HepG2 (cell line): ENCODE measurements around the gene MYO1E. TPM values are rescaled to one million over a fixed set of nuclear protein-coding genes. Genes with fewer than 3 reads are reported as not detected.
A peak's percentile ranks its signal among the peaks of the same experiment; 100 is the strongest.

Experiments used
- ATAC-seq: fragments of 200-7000 bp; cut with Tn5 transposase; 3 replicates; pipeline ENCODE4 v1.9.1; 2020; ENCODE audit warnings: mild to moderate bottlenecking, moderate library complexity
- BruUV-seq: library from RNA; stranded (reverse); fragments of 400-500 nt; replicated peaks from 2 replicates; lab custom pipeline; 2021; lab: Mats Ljungman, UMichigan
- CTCF ChIA-PET: fragments of 300-600 bp; formaldehyde crosslinking; extraction: SDS; loops from one replicate; lab custom pipeline; 2021; ENCODE audit warnings: low total read pairs, inconsistent platforms, low intra/inter-chr PET ratio; lab: Yijun Ruan, JAX
- POLR2A ChIA-PET: fragments of 350-600 bp; sonication (Branson Sonifier 250); formaldehyde crosslinking; loops from one replicate; lab custom pipeline; 2020; ENCODE audit warnings: antibody characterized with exemption, inconsistent platforms; lab: Yijun Ruan, JAX
- DNase-seq: peaks from one replicate; pipeline ENCODE4 v3.0.0-alpha.2; 2015; ENCODE audit warnings: low spot score
- FAIRE-seq: peaks from 3 replicates; lab custom pipeline; 2011; peaks lifted over from hg19 to GRCh38; lab: Jason Lieb, UNC
- H2AFZ ChIP-seq: one replicate; pipeline ENCODE4 v1.6.1; 2011; ENCODE audit warnings: low read length, inconsistent platforms
- H3K27ac ChIP-seq: fragments of 300-600 bp; 3 replicates; pipeline ENCODE4 v1.8.0; 2011; ENCODE audit warnings: mixed run types, mild to moderate bottlenecking, mixed read lengths, low read length, inconsistent platforms; ENCODE audit not compliant: insufficient read depth; ENCODE audit errors: extremely low read length
- H3K27me3 ChIP-seq, 2 experiments: fragments of 200-600 bp in 1 of 2; 2 replicates in 1 of 2; 3 replicates in 1 of 2; pipeline versions ENCODE4 v1.6.0 to v1.8.0; 2011; ENCODE audit warnings: low read length in 2 of 2, mild to moderate bottlenecking in 2 of 2, moderate library complexity in 2 of 2, inconsistent platforms in 1 of 2; ENCODE audit not compliant: insufficient read depth in 2 of 2, control insufficient read depth in 1 of 2
- H3K36me3 ChIP-seq, 2 experiments: fragments of 200-600 bp in 1 of 2; replicated peaks in 1 of 2; 2 replicates in 1 of 2; 3 replicates in 1 of 2; pipeline versions ENCODE4 v1.5.1 to v1.8.0; 2011; ENCODE audit warnings: low read length in 2 of 2, inconsistent platforms in 1 of 2; ENCODE audit not compliant: insufficient read depth in 2 of 2, control insufficient read depth in 1 of 2
- H3K4me1 ChIP-seq: 2 replicates; pipeline ENCODE4 v1.5.1; 2012; ENCODE audit warnings: low read length, inconsistent platforms; ENCODE audit not compliant: insufficient read depth
- H3K4me2 ChIP-seq: 2 replicates; pipeline ENCODE4 v1.6.0; 2011; ENCODE audit warnings: low read depth, low read length, inconsistent platforms
- H3K4me3 ChIP-seq, 3 experiments: fragments of 200-600 bp in 1 of 3; sonication (generic), shearing (Covaris generic) in 1 of 3; replicated peaks in 1 of 3; 2 replicates each; pipeline ENCODE4 v1.5.1; 2011 to 2016; ENCODE audit warnings: low read length in 3 of 3, inconsistent platforms in 2 of 3, low read depth in 2 of 3, mild to moderate bottlenecking in 2 of 3, control low read depth in 1 of 3, mixed read lengths in 1 of 3; ENCODE audit not compliant: insufficient read depth in 1 of 3
- H3K79me2 ChIP-seq: one replicate; pipeline ENCODE4 v1.6.1; 2011; ENCODE audit warnings: low read length, inconsistent platforms; ENCODE audit not compliant: insufficient read depth
- H3K9ac ChIP-seq: 2 replicates; pipeline ENCODE4 v1.6.0; 2011; ENCODE audit warnings: mild to moderate bottlenecking, low read depth, low read length, inconsistent platforms; ENCODE audit not compliant: insufficient read depth
- H3K9me3 ChIP-seq: 2 replicates; pipeline ENCODE4 v1.5.1; 2012; ENCODE audit warnings: mild to moderate bottlenecking, low read length
- H4K20me1 ChIP-seq: 2 replicates; pipeline ENCODE4 v1.6.0; 2011; ENCODE audit warnings: inconsistent platforms, mild to moderate bottlenecking, low read length, moderate library complexity; ENCODE audit not compliant: insufficient read depth
- ARNT ChIP-seq: fragments of 450-650 bp; IDR thresholded peaks from 2 replicates; pipeline ENCODE4 v1.6.1; 2017
- DDIT3 ChIP-seq: sonication (generic); formaldehyde crosslinking; IDR thresholded peaks from 2 replicates; pipeline ENCODE4 v1.4.0; 2020; ENCODE audit warnings: mild to moderate bottlenecking, missing genetic modification reagents
- KDM5B ChIP-seq: sonication (generic); formaldehyde crosslinking; IDR thresholded peaks from 2 replicates; pipeline ENCODE4 v1.4.0; 2020; ENCODE audit warnings: missing genetic modification reagents, mild to moderate bottlenecking, borderline replicate concordance
- PATZ1 ChIP-seq: sonication (generic); formaldehyde crosslinking; IDR thresholded peaks from 2 replicates; pipeline ENCODE4 v1.4.0; 2020; ENCODE audit warnings: missing genetic modification reagents
- PRDM10 ChIP-seq: sonication (generic); formaldehyde crosslinking; IDR thresholded peaks from 2 replicates; pipeline ENCODE4 v1.4.0; 2020; ENCODE audit warnings: low read depth, missing genetic modification reagents
- RNF219 ChIP-seq: sonication (generic); formaldehyde crosslinking; IDR thresholded peaks from 2 replicates; pipeline ENCODE4 v1.5.0; 2020; ENCODE audit warnings: mild to moderate bottlenecking, missing genetic modification reagents
- SALL1 ChIP-seq: sonication (generic); formaldehyde crosslinking; IDR thresholded peaks from 2 replicates; pipeline ENCODE4 v1.8.0; 2022; ENCODE audit warnings: mild to moderate bottlenecking, missing genetic modification reagents
- TFDP1 ChIP-seq: IDR thresholded peaks from 2 replicates; pipeline ENCODE4 v1.6.1; 2016; ENCODE audit warnings: missing compliant biosample characterization, missing genetic modification reagents, borderline replicate concordance
- ZFP82 ChIP-seq: sonication (generic); formaldehyde crosslinking; IDR thresholded peaks from 2 replicates; pipeline ENCODE4 v1.5.1; 2020; ENCODE audit warnings: mild to moderate bottlenecking, missing genetic modification reagents, borderline replicate concordance
- ZNF343 ChIP-seq: sonication (generic); formaldehyde crosslinking; IDR thresholded peaks from 2 replicates; pipeline ENCODE4 v1.4.0; 2020; ENCODE audit warnings: mild to moderate bottlenecking, missing genetic modification reagents
- ZNF562 ChIP-seq: sonication (generic); formaldehyde crosslinking; IDR thresholded peaks from 2 replicates; pipeline ENCODE4 v1.8.0; 2022; ENCODE audit warnings: missing genetic modification reagents, borderline replicate concordance
- ZNF747 ChIP-seq: sonication (generic); formaldehyde crosslinking; IDR thresholded peaks from 2 replicates; pipeline ENCODE4 v1.8.1; 2023; ENCODE audit warnings: missing genetic modification reagents, mild to moderate bottlenecking, borderline replicate concordance
- WGBS: methylation state at CpG from one replicate; pipeline ENCODE4 v1.1.6; 2017; ENCODE audit warnings: low lambda C conversion rate; 5-methylcytosine and 5-hydroxymethylcytosine counted together
- in situ Hi-C: cut with HindIII; loops from 2 replicates; pipeline ENCODE4 v1.10.0; 2017; ENCODE audit warnings: low pct_unique_long_range_greater_than_20kb; ENCODE audit not compliant: extremely low pct_ligation_motif_present
- intact Hi-C: fragments of 100-400 bp; cut with micrococcal nuclease; formaldehyde crosslinking; loops from one replicate; pipeline ENCODE4 v1.10.0; 2022; ENCODE audit not compliant: unreplicated experiment
- polyA plus RNA-seq, 8 experiments: library from polyadenylated mRNA; depleted of rRNA in 3 of 8; stranded (reverse) in 7 of 8; unstranded in 1 of 8; fragments of >200 nt; fragmentation: Illumina TruSeq in 4 of 8; extraction: Trizol in 4 of 8; gene quantifications; 2 replicates each; pipeline versions ENCODE4 v1.2.1 to v1.2.3, GENCODE V29; 2011 to 2016; ENCODE audit warnings: low read depth in 4 of 8, missing spikeins in 1 of 8, mixed read lengths in 1 of 8; ENCODE audit not compliant: insufficient read depth in 1 of 8
- total RNA-seq, 5 experiments: library from RNA; depleted of rRNA; stranded (reverse); fragments of >200 nt; fragmentation: Illumina TruSeq; extraction: Trizol; gene quantifications; 2 replicates each; pipeline ENCODE4 v1.2.3, GENCODE V29; 2016; ENCODE audit warnings: low read depth in 1 of 5

MYO1E gene
- total and polyA plus RNA-seq, 2 of the 13 experiments (the other 11 are each of a cell fraction or from before 2014, with no cell fraction given) = 15.7 to 25.1 TPM

- in situ Hi-C loops (no loop called here), intact Hi-C loops (loop anchor here (2.0 to 5.0 kb wide), 5 partner anchors 34 to 125 kb away; no protein-coding TSS in a partner anchor)
- Histone ChIP-seq H3K36me3 (no peaks in the 10 kb centered on the region), H3K4me2 (peak overlapping the region; percentile 91), H3K4me3 (peak overlapping the region; percentile 77 to 94 (median 87)), H2AFZ (no peak overlapping the region), H4K20me1 (0 out of 2 replicates have a peak, but pooled peaks cover 4% of the 10 kb centered on the region), H3K4me1 (peaks cover 45% of the 10 kb centered on the region), H3K79me2 (peaks cover 34% of the 10 kb centered on the region), H3K27me3 (no peaks in the 10 kb centered on the region), H3K9ac (peak overlapping the region; percentile 81), H3K9me3 (no peaks in the 10 kb centered on the region), H3K27ac (peak overlapping the region; percentile 75)
- DNase-seq (no peak), FAIRE-seq (no peak), ATAC-seq (peak; percentile 48)
- no TSS peak for BruUV-seq
- ChIA-PET POLR2A (interaction anchor here (0.6 to 1.4 kb wide), 2 partner anchors 9 to 18 kb away, joined by 4 read pairs; no protein-coding TSS in a partner anchor), CTCF (interaction anchor here (1.2 kb wide), 1 partner anchor 125 kb away, joined by 3 read pairs; no protein-coding TSS in a partner anchor)
- 3% methylated on average over 34 of the region's 93 CpGs for WGBS
- TF ChIP-seq ZFP82 (CRISPR knock-in tag) (0 out of 2 replicates have a peak, but pooled peaks have one; percentile 50), ZNF562 (CRISPR knock-in tag) (no peak), TFDP1 (peak; percentile 33; the same call in 1 of the 2 replicates), ZNF343 (CRISPR knock-in tag) (no peak), KDM5B (CRISPR knock-in tag) (no peak), ARNT (no peak), PRDM10 (CRISPR knock-in tag) (no peak), ZNF747 (CRISPR knock-in tag) (no peak), PATZ1 (peak; percentile 27; the same call in 1 of the 2 replicates), SALL1 (CRISPR knock-in tag) (0 out of 2 replicates have a peak, but pooled peaks have one; percentile 7), RNF219 (CRISPR knock-in tag) (0 out of 2 replicates have a peak, but pooled peaks have one; percentile 40), DDIT3 (no peak)
Observed at GRCh38 chr15:59371458-59372351, 966 bp downstream of the MYO1E start.
